DND-41 (cell line): ENCODE measurements around the gene KCNC4.
A peak's percentile ranks its signal among the peaks of the same experiment; 100 is the strongest.

Experiments
- ATAC-seq: fragments of 200-7000 bp; cut with Tn5 transposase; 3 replicates; pipeline ENCODE4 v1.9.1; 2021; ENCODE audit warnings: low read depth; ENCODE audit not compliant: insufficient read depth
- DNase-seq: peaks from one replicate; pipeline ENCODE4 v3.0.0-alpha.2; 2020
- H2AFZ ChIP-seq: 2 replicates; pipeline ENCODE4 v1.6.0; 2012; ENCODE audit warnings: low read depth, low read length
- H3K27ac ChIP-seq: 2 replicates; pipeline ENCODE4 v1.5.1; 2012; ENCODE audit warnings: low read length, inconsistent platforms
- H3K27me3 ChIP-seq: fragments of 200-600 bp; sonication (generic); 2 replicates; pipeline ENCODE4 v1.6.0; 2012; ENCODE audit warnings: low read length, mild to moderate bottlenecking, inconsistent platforms; ENCODE audit not compliant: insufficient read depth, poor library complexity
- H3K36me3 ChIP-seq: 2 replicates; pipeline ENCODE4 v1.5.1; 2012; ENCODE audit warnings: low read length, inconsistent platforms; ENCODE audit not compliant: insufficient read depth
- H3K4me1 ChIP-seq: 2 replicates; pipeline ENCODE4 v1.5.1; 2012; ENCODE audit warnings: mild to moderate bottlenecking, low read length; ENCODE audit not compliant: insufficient read depth
- H3K4me2 ChIP-seq: 2 replicates; pipeline ENCODE4 v1.6.0; 2012; ENCODE audit warnings: mild to moderate bottlenecking, moderate library complexity, low read length, inconsistent platforms; ENCODE audit not compliant: insufficient read depth
- H3K4me3 ChIP-seq, 2 experiments: fragments of 200-600 bp in 1 of 2; shearing (Covaris generic) in 1 of 2; 2 replicates each; pipeline ENCODE4 v1.5.1; 2012 to 2016; ENCODE audit warnings: inconsistent platforms in 2 of 2, low read length in 2 of 2, mild to moderate bottlenecking in 2 of 2, low read depth in 1 of 2, moderate library complexity in 1 of 2
- H3K79me2 ChIP-seq: 2 replicates; pipeline ENCODE4 v1.6.0; 2012; ENCODE audit warnings: low read length, inconsistent platforms; ENCODE audit not compliant: insufficient read depth
- H3K9ac ChIP-seq: 2 replicates; pipeline ENCODE4 v1.6.0; 2012; ENCODE audit warnings: low read depth, mild to moderate bottlenecking, inconsistent platforms, low read length, moderate library complexity
- H3K9me3 ChIP-seq: 2 replicates; pipeline ENCODE4 v1.5.1; 2012; ENCODE audit warnings: low read length, moderate library complexity, mild to moderate bottlenecking, inconsistent platforms; ENCODE audit not compliant: insufficient read depth, severe bottlenecking
- H4K20me1 ChIP-seq: 2 replicates; pipeline ENCODE4 v1.6.0; 2012; ENCODE audit warnings: low read length; ENCODE audit not compliant: insufficient read depth
- CTCF ChIP-seq: IDR thresholded peaks from 2 replicates; pipeline ENCODE4 v1.5.1; 2012; ENCODE audit warnings: borderline replicate concordance, low read length, moderate library complexity, mild to moderate bottlenecking; ENCODE audit not compliant: poor library complexity, severe bottlenecking; ENCODE audit errors: extremely low read depth
- EZH2 ChIP-seq: IDR thresholded peaks from 3 replicates; pipeline ENCODE4 v1.6.1; 2012; ENCODE audit warnings: borderline replicate concordance, low read depth, mild to moderate bottlenecking, moderate library complexity, low read length, inconsistent platforms; ENCODE audit not compliant: severe bottlenecking

KCNC4 gene

GRCh38 chr1:110203021-110203661 is 7.0 kb upstream of the KCNC4 start:
- Histone ChIP-seq H4K20me1 (no peaks in the 10 kb centered on the region), H3K36me3 (no peaks in the 10 kb centered on the region), H3K4me2 (no peak overlapping the region), H3K9ac (no peak overlapping the region), H3K27ac (peak overlapping the region; percentile 23), H3K27me3 (no peaks in the 10 kb centered on the region), H3K79me2 (no peaks in the 10 kb centered on the region), H3K4me3 (no peak overlapping the region), H3K9me3 (no peaks in the 10 kb centered on the region), H2AFZ (peak overlapping the region; percentile 72), H3K4me1 (peaks cover 14% of the 10 kb centered on the region)
- ATAC-seq = peak; percentile 75
- peak; percentile 79 for DNase-seq
- TF ChIP-seq EZH2 (no peak), CTCF (peak; percentile 95)

DNA sequence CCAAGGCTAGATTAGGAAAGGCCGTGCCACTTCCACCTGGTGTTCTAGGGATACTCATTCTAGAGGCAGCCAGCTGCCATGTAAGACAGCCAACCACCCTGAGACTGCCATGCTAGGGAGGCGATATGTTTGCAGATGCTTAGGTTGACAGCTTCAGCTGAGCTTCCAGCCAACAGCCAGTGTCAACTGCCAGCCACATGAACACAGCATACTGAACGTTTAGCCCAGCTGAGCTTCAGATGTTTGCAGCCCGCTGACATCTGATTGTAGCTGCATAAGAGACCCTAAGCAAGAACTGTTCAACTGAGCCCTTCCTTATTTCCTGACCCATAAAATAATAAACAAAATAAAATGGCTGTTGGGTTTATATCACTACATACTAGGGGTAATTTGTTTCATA is 5.0 kb upstream of the KCNC4 start:
- H3K27ac ChIP-seq = no peak overlapping the region
- peaks cover 22% of the 10 kb centered on the region for H3K4me1 ChIP-seq
- H2AFZ ChIP-seq = no peak overlapping the region
- H3K9me3 ChIP-seq = no peaks in the 10 kb centered on the region
- H3K4me3 ChIP-seq = no peak overlapping the region
- H3K4me2 ChIP-seq = no peak overlapping the region
- no peaks in the 10 kb centered on the region for H3K27me3 ChIP-seq
- ATAC-seq (no peak), DNase-seq (no peak)
- no peaks in the 10 kb centered on the region for H3K36me3 ChIP-seq
- TF ChIP-seq CTCF (no peak), EZH2 (no peak)
- H4K20me1 ChIP-seq = no peaks in the 10 kb centered on the region
- no peak overlapping the region for H3K9ac ChIP-seq
- no peaks in the 10 kb centered on the region for H3K79me2 ChIP-seq

DNA sequence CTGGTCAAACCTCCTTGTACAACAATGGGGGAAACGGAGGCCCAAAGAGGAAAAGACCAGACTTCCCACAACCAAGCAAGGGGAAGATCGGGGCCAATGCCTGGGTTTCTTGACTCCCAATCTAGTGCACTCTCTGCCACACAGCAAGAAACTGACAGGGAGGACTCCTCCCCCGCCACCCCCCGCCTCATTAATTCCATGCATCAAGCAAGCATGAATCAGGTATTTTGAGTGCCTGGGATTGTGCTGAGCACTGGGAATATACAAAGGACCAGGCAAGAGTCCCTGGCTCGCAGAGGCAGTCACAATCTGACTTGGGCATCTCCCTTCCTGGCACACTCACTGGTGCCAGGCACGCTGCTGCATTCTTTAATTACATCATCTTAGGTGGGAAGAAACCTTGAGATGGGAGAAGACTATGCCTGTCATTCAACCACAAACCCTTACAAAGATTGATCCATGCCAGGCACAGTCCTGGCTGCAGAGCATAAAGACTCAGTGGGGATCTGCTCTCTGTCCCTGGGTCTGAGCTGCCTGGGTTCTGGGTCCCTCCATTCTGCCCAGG is 4.4 kb upstream of the KCNC4 start:
- H3K27me3 ChIP-seq = no peaks in the 10 kb centered on the region
- H3K9me3 ChIP-seq = no peaks in the 10 kb centered on the region
- no peak overlapping the region for H3K27ac ChIP-seq
- no peaks in the 10 kb centered on the region for H3K79me2 ChIP-seq
- no peak overlapping the region for H3K9ac ChIP-seq
- ATAC-seq (no peak), DNase-seq (no peak)
- H3K4me1 ChIP-seq = peaks cover 22% of the 10 kb centered on the region
- no peak overlapping the region for H2AFZ ChIP-seq
- H3K4me3 ChIP-seq = no peak overlapping the region
- H3K36me3 ChIP-seq = no peaks in the 10 kb centered on the region
- H4K20me1 ChIP-seq = no peaks in the 10 kb centered on the region
- no peak overlapping the region for H3K4me2 ChIP-seq
- TF ChIP-seq CTCF (no peak), EZH2 (no peak)
